Activated T-cell treated with anti-CD3 and anti-CD28 coated beads, Interleukin-2, amount 50 U/mL, for 24 hours (primary cell): Measurements from ENCODE around the gene TMEM121.

Source experiments
- DNase-seq: peaks from one replicate; pipeline ENCODE4 v3.0.0-alpha.2; 2020
- H3K27ac Mint-ChIP-seq: 2 replicates; pipeline ENCODE4 v1.8.0; 2020; ENCODE audit warnings: mild to moderate bottlenecking, mixed read lengths
- H3K27me3 Mint-ChIP-seq: 2 replicates; pipeline ENCODE4 v1.8.0; 2020; ENCODE audit warnings: mixed read lengths
- H3K36me3 Mint-ChIP-seq: 2 replicates; pipeline ENCODE4 v1.8.0; 2020; ENCODE audit warnings: low read depth, mixed read lengths
- H3K4me1 Mint-ChIP-seq: 2 replicates; pipeline ENCODE4 v1.8.0; 2020; ENCODE audit warnings: low read depth, mixed read lengths
- H3K4me3 Mint-ChIP-seq: 2 replicates; pipeline ENCODE4 v1.8.0; 2020; ENCODE audit warnings: mild to moderate bottlenecking, moderate library complexity, mixed read lengths
- H3K9me3 Mint-ChIP-seq: 2 replicates; pipeline ENCODE4 v1.8.0; 2020; ENCODE audit warnings: mixed read lengths

The TMEM121 gene

GRCh38 chr14:105526776-105527380 lies 495 bp downstream of the TMEM121 start:
- Mint-ChIP-seq H3K36me3 (peaks cover 6% of the 10 kb centered on the region), H3K4me3 (peak overlapping the region; percentile 76), H3K4me1 (peaks cover 22% of the 10 kb centered on the region), H3K9me3 (no peaks in the 10 kb centered on the region), H3K27ac (peak overlapping the region; percentile 47), H3K27me3 (peaks cover 28% of the 10 kb centered on the region)
- no peak for DNase-seq

DNA sequence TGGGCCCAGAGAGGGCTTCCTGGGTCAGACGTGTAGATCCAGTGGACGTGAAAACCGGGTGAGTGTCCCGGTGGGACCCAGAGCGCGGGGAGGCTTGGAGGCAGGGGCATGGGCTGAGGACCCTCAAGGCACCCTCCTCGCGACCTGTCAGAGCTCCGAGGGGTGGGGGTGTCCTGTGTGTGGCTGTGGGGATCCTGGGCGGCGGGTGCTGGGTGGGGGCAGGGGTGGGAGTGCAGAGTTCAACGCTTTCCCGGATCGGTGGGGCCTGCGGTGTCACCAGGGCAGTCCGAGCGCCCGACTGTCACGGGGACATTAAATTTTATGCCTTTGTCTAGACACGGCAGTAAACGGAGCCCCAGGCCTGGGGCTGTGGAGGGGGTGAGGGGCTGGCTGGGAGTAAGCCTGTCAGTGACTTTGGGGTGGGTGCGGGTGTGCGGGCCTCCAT lies 1.0 kb downstream of the TMEM121 start:
- Mint-ChIP-seq H3K27me3 (peaks cover 28% of the 10 kb centered on the region), H3K4me1 (peaks cover 22% of the 10 kb centered on the region), H3K27ac (peak overlapping the region; percentile 47), H3K36me3 (peaks cover 6% of the 10 kb centered on the region), H3K4me3 (peak overlapping the region; percentile 76), H3K9me3 (no peaks in the 10 kb centered on the region)
- no peak for DNase-seq

- Mint-ChIP-seq H3K36me3 (peaks cover 6% of the 10 kb centered on the region), H3K9me3 (no peaks in the 10 kb centered on the region), H3K27ac (peak overlapping the region; percentile 40), H3K4me3 (peak overlapping the region; percentile 76), H3K27me3 (peaks cover 33% of the 10 kb centered on the region), H3K4me1 (peaks cover 22% of the 10 kb centered on the region)
- peak; percentile 90 for DNase-seq
These were observed 1.6 kb downstream of the TMEM121 start for GRCh38 chr14:105527826-105528585.

DNA sequence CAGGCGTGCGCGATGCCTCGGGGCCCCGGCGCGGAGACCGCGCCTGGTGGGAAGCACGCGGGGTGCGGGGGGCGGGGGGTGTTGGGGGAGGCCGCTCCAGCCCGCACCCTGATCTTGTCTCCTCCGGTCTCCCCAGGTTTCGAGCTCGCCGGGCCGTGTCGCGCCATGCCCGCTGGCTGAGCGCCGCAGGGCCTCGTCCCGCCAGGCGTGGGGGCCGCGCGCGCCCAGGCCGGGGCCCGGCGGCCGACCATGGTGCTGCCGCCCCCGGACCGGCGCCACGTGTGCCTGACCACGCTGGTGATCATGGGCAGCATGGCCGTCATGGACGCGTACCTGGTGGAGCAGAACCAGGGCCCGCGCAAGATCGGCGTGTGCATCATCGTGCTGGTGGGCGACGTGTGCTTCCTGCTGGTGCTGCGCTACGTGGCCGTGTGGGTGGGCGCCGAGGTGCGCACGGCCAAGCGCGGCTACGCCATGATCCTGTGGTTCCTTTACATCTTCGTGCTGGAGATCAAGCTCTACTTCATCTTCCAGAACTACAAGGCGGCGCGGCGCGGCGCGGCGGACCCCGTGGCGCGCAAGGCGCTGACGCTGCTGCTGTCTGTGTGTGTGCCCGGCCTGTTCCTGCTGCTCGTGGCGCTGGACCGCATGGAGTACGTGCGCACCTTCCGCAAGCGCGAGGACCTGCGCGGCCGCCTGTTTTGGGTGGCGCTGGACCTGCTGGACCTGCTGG lies 2.4 kb downstream of the TMEM121 start:
- H3K27ac Mint-ChIP-seq, result peak overlapping the region; percentile 91
- peaks cover 22% of the 10 kb centered on the region for H3K4me1 Mint-ChIP-seq
- H3K36me3 Mint-ChIP-seq, result peaks cover 6% of the 10 kb centered on the region
- peak; percentile 74 for DNase-seq
- H3K4me3 Mint-ChIP-seq, result peak overlapping the region; percentile 79
- peaks cover 31% of the 10 kb centered on the region for H3K27me3 Mint-ChIP-seq
- no peaks in the 10 kb centered on the region for H3K9me3 Mint-ChIP-seq

- DNase-seq, result peak; percentile 64
- Mint-ChIP-seq H3K4me3 (peak overlapping the region; percentile 79), H3K27me3 (peaks cover 27% of the 10 kb centered on the region), H3K27ac (peak overlapping the region; percentile 91), H3K4me1 (peaks cover 22% of the 10 kb centered on the region), H3K36me3 (peaks cover 6% of the 10 kb centered on the region), H3K9me3 (no peaks in the 10 kb centered on the region)
These were observed 2.9 kb downstream of the TMEM121 start for GRCh38 chr14:105529319-105529568.

DNA sequence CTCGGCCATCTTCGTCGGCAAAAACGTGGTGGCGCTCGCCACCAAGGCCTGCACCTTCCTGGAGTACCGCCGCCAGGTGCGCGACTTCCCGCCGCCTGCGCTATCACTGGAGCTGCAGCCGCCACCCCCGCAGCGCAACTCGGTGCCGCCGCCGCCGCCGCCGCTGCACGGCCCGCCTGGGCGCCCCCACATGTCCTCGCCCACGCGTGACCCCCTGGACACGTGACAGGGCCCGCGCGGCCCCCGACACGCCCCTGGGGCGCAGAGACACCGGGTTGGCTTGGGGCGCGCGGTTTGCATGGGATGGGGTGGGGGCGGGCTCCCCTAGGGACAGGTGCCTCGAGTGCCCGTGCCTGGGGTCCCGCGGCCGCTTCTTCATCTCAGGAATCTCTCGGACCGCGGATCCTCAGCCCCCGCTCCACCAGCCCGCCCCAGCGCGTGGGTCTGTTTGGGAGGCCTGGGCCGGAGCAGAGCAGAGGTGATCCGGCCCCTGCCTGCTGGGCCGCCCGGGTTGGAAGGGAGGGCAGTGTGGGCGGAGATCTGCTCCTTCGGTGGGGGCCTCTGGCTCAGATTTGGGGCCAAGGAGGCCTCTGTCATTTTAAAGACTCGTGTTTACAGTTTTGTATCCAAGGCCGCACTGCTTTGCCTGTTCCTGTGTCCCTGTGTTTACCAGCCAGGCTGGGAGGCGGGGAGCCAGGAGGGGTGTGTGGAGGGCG lies 3.3 kb downstream of the TMEM121 start:
- H3K27ac Mint-ChIP-seq, result peak overlapping the region; percentile 91
- peaks cover 23% of the 10 kb centered on the region for H3K27me3 Mint-ChIP-seq
- DNase-seq, result peak; percentile 53

DNA sequence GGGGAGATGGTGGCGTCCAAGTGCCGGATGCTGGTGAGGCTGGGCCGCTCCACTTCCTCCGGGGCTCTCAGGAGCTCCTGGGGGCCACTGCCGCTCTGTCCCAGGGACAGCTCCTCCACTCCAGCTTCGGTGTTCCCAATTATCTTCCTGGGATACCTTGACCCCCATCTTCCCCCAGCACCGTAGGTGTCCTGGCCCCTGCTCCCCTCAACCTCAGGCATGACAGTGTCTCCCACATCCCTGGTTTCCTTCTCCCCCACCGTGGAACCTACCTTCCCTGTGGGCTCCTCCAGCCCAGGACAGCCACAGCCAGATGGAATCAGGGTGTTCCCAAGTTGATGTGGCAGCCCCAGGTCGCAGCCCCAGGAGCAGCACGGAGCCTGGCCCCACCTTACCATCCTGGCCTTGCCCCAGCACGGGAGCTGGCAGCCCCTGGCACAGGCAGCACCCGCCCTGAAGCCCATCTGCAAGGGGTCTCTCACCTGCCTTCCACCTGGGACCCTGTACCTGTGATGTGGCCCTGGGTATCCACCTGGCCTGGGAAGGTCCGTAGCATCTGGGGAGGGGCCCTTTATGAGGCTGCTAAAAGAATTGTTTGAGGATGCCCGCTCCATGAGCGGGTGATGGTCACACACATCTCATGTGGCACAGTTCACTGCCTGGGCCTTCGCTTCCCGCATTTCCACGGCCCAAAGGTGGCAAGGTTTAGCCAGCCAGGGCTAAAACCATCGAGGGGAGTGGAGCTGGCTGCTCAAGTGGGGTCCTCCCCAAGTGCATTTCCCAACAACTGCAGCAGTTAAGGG lies 4.1 kb downstream of the TMEM121 start:
- H3K27ac Mint-ChIP-seq, result peak overlapping the region; percentile 79
- H3K36me3 Mint-ChIP-seq, result peaks cover 6% of the 10 kb centered on the region
- H3K4me3 Mint-ChIP-seq, result peak overlapping the region; percentile 69
- H3K9me3 Mint-ChIP-seq, result no peaks in the 10 kb centered on the region
- DNase-seq, result no peak
- peaks cover 22% of the 10 kb centered on the region for H3K4me1 Mint-ChIP-seq
- H3K27me3 Mint-ChIP-seq, result peaks cover 21% of the 10 kb centered on the region

More for the DNA sequence above, 3.3 kb downstream of the TMEM121 start:
- H3K4me1 Mint-ChIP-seq, result peaks cover 22% of the 10 kb centered on the region
- no peaks in the 10 kb centered on the region for H3K9me3 Mint-ChIP-seq
- H3K36me3 Mint-ChIP-seq, result peaks cover 6% of the 10 kb centered on the region
- H3K4me3 Mint-ChIP-seq, result peak overlapping the region; percentile 79

- Mint-ChIP-seq H3K4me3 (peak overlapping the region; percentile 69), H3K4me1 (peaks cover 22% of the 10 kb centered on the region), H3K27ac (peak overlapping the region; percentile 22), H3K9me3 (no peaks in the 10 kb centered on the region), H3K27me3 (peaks cover 17% of the 10 kb centered on the region), H3K36me3 (peaks cover 6% of the 10 kb centered on the region)
- no peak for DNase-seq
These were observed 4.9 kb downstream of the TMEM121 start for GRCh38 chr14:105531088-105531893.

DNA sequence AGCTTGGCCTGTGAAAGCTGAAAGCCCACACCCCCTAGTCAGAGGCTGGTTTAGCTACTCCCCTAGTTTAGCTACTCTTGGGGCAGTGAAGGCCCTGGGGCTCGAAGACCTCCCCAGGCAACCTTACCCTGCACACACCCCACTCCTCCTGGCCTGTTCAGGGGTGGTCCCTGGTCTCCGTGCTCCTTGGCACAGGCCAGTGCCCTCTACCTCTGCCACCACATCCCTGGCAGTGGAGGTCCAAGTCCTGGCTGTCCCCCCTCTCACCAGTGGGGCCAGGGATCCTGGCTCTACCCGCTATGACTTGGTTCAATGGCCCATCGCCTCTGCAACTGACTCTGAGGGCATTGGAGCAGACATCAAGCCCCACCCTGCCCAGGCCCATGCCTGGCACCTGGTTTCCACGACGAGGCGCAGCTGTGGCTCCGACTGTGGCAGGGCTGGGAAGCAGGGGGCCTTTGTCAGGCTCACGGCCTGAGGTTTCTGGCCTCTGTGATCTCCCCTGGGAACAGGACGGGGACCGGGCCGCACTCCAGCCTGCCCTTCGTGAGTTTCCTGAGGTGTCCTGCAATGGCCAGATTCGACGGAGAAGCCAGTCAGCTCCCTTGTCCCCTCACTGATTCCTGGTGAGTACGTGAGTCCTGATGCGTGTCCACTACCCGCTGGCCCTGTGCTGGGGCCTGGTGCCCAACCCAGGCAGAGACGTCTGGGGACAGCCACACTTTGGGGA lies 5.7 kb downstream of the TMEM121 start:
- peaks cover 22% of the 10 kb centered on the region for H3K4me1 Mint-ChIP-seq
- DNase-seq, result no peak
- H3K27me3 Mint-ChIP-seq, result peaks cover 20% of the 10 kb centered on the region
- H3K4me3 Mint-ChIP-seq, result no peak overlapping the region
- H3K27ac Mint-ChIP-seq, result no peak overlapping the region
- H3K9me3 Mint-ChIP-seq, result no peaks in the 10 kb centered on the region
- H3K36me3 Mint-ChIP-seq, result peaks cover 6% of the 10 kb centered on the region

GRCh38 chr14:105532735-105533141 lies 6.4 kb downstream of the TMEM121 start:
- H3K27ac Mint-ChIP-seq, result no peak overlapping the region
- H3K9me3 Mint-ChIP-seq, result no peaks in the 10 kb centered on the region
- H3K27me3 Mint-ChIP-seq, result peaks cover 21% of the 10 kb centered on the region
- H3K4me1 Mint-ChIP-seq, result peaks cover 17% of the 10 kb centered on the region
- H3K4me3 Mint-ChIP-seq, result no peak overlapping the region
- DNase-seq, result no peak
- peaks cover 5% of the 10 kb centered on the region for H3K36me3 Mint-ChIP-seq

DNA sequence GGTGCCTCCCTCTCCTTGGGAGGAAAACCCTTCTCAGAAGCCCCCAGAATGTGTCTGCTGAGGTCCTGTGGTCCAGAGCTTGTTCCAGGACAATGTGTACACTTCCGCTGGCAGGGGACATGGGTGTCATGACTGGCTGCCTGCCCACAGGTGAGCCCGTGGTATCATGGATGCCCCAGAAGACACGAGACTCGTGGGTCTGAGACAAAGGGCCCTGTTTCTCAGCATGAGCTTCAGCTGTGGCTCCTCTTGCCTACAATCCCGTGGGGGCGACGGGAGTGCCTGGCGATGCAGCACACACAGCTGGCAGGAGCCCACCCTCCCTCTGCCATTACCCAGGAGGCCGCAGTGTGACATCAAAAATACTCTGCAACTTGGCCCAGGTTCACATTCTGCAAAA lies 7.0 kb downstream of the TMEM121 start:
- DNase-seq, result no peak
- peaks cover 19% of the 10 kb centered on the region for H3K4me1 Mint-ChIP-seq
- peaks cover 3% of the 10 kb centered on the region for H3K36me3 Mint-ChIP-seq
- no peaks in the 10 kb centered on the region for H3K9me3 Mint-ChIP-seq
- H3K27me3 Mint-ChIP-seq, result peaks cover 24% of the 10 kb centered on the region
- H3K27ac Mint-ChIP-seq, result no peak overlapping the region
- H3K4me3 Mint-ChIP-seq, result no peak overlapping the region

GRCh38 chr14:105533811-105534498 lies 7.6 kb downstream of the TMEM121 start:
- Mint-ChIP-seq H3K27me3 (peaks cover 26% of the 10 kb centered on the region), H3K36me3 (peaks cover 2% of the 10 kb centered on the region), H3K4me1 (peaks cover 17% of the 10 kb centered on the region), H3K4me3 (no peak overlapping the region), H3K27ac (no peak overlapping the region), H3K9me3 (no peaks in the 10 kb centered on the region)
- DNase-seq, result no peak
